Body of pancreas (tissue), 4 donors: ENCODE measurements around the gene INSYN2B. TPM values are rescaled to one million over a fixed set of nuclear protein-coding genes. Genes with fewer than 3 reads are reported as not detected.
"Not testable (repeated sequence)": the region's sequence is repeated elsewhere in the genome, so short reads cannot be mapped to it uniquely, and the experiment has no call there.

Experiments
- ATAC-seq: fragments of 150-250 bp; one replicate; pipeline ENCODE4 v1.9.1; 2016
- DNase-seq, 4 donors: peaks; one replicate each; pipeline ENCODE4 v3.0.0-alpha.2; 2019
- H3K27ac ChIP-seq, 4 donors: fragments of 200-600 bp; sonication (generic); 1 replicate in 3 of 4; 2 replicates in 1 of 4; pipeline versions ENCODE4 v1.5.1 to v1.6.1; 2016 to 2019; ENCODE audit warnings: mild to moderate bottlenecking in 1 of 4, mixed read lengths in 1 of 4, moderate library complexity in 1 of 4
- H3K27me3 ChIP-seq, 2 donors: fragments of 200-600 bp; sonication (generic); one replicate each; pipeline ENCODE4 v1.6.0; 2016; ENCODE audit warnings: mild to moderate bottlenecking in 1 of 2
- H3K36me3 ChIP-seq, 2 donors: fragments of 200-600 bp; sonication (generic); replicated peaks in 1 of 2; 2 replicates each; pipeline ENCODE4 v1.5.1; 2016; ENCODE audit warnings: low read depth in 2 of 2; ENCODE audit not compliant: insufficient read depth in 1 of 2
- H3K4me1 ChIP-seq: fragments of 200-600 bp; sonication (generic); one replicate; pipeline ENCODE4 v1.6.0; 2016
- H3K4me3 ChIP-seq, 2 donors: fragments of 200-600 bp; sonication (generic); 1 replicate in 1 of 2; 2 replicates in 1 of 2; pipeline ENCODE4 v1.5.1; 2016 to 2019
- H3K9me3 ChIP-seq, 3 donors: fragments of 200-600 bp; sonication (generic); 1 replicate in 2 of 3; 2 replicates in 1 of 3; pipeline ENCODE4 v1.5.1; 2016
- POLR2A ChIP-seq, 3 donors: fragments of 450-650 bp; IDR thresholded peaks; one replicate each; pipeline ENCODE4 v1.6.1; 2016; ENCODE audit warnings: antibody characterized with exemption in 3 of 3, mild to moderate bottlenecking in 2 of 3
- WGBS, 2 donors: methylation state at CpG; one replicate each; pipeline ENCODE4 v1.1.5; 2017; 5-methylcytosine and 5-hydroxymethylcytosine counted together
- intact Hi-C: fragments of 100-400 bp; cut with DNase I; formaldehyde crosslinking; loops from one replicate; pipeline ENCODE4 v1.15.1; 2023
- total RNA-seq, 2 donors: library from RNA; depleted of rRNA; stranded (reverse); fragments of >200 nt; gene quantifications; one replicate each; pipeline ENCODE4 v1.1.0, GENCODE V29; 2016
- TF ChIP-seq, protein P1 (sequence below), 7 experiments: fragments of 450-650 bp in 4 of 7; fragments of 200-600 bp in 3 of 7; sonication (generic) in 3 of 7; IDR thresholded peaks; one replicate each; pipeline ENCODE4 v1.5.1; 2016 to 2019; ENCODE audit warnings: antibody characterized with exemption in 7 of 7

INSYN2B gene
- total RNA-seq, 2 donors from 2014 or later = not detected

DNA sequence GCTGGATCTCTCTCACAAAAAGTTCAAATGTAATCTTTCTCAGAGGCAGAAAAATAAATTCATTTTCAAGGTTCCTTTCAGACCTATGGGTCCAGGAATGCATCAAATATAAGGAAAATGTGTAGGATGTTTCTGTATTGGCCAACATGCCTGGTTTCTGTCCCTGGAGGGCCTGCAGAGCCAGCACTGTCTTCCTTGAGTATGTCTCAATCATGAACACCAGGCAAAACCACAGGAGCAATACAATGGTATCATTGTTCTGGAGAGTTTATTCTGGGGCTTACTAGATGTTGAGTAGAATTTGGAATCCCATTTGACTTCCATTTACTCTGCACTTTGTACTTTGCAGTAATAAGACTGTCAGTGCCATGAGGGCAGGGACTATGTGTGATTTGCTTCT is 23.5 kb downstream of the INSYN2B start:
- no peak overlapping the region for H3K4me3 ChIP-seq
- no peak for DNase-seq
- intact Hi-C loops = no loop called here
- no peak overlapping the region for H3K27ac ChIP-seq
- no peak for ATAC-seq
- H3K9me3 ChIP-seq = no peaks in the 10 kb centered on the region
- no peaks in the 10 kb centered on the region for H3K27me3 ChIP-seq
- TF ChIP-seq, protein P1, sequence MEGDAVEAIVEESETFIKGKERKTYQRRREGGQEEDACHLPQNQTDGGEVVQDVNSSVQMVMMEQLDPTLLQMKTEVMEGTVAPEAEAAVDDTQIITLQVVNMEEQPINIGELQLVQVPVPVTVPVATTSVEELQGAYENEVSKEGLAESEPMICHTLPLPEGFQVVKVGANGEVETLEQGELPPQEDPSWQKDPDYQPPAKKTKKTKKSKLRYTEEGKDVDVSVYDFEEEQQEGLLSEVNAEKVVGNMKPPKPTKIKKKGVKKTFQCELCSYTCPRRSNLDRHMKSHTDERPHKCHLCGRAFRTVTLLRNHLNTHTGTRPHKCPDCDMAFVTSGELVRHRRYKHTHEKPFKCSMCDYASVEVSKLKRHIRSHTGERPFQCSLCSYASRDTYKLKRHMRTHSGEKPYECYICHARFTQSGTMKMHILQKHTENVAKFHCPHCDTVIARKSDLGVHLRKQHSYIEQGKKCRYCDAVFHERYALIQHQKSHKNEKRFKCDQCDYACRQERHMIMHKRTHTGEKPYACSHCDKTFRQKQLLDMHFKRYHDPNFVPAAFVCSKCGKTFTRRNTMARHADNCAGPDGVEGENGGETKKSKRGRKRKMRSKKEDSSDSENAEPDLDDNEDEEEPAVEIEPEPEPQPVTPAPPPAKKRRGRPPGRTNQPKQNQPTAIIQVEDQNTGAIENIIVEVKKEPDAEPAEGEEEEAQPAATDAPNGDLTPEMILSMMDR (IDR thresholded peaks at IDR 0.05) = no peak
- TF ChIP-seq POLR2A (IDR thresholded peaks at IDR 0.05) = no peak
- no peaks in the 10 kb centered on the region for H3K4me1 ChIP-seq
- no peaks in the 10 kb centered on the region for H3K36me3 ChIP-seq

DNA sequence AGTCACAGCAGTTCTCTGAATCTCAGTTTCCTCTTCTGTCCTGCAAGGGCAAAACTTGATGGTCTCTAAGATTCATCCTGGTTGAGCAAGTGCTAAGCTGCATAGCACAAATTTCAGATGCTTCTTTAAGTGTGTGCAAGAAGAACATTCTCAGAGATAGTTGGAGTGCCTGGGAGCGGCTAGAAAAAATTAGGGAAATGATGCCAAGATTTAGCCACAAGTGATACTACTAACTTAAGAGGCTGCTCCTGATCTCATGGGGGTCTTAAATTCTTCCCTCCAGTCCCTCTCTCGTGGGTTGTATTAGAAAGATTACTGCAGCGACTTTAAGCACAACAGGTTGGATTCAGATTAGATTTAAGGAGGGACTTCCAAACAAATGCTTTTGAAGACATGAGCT is 24.2 kb downstream of the INSYN2B start:
- no peaks in the 10 kb centered on the region for H3K9me3 ChIP-seq
- H3K4me1 ChIP-seq = no peaks in the 10 kb centered on the region
- WGBS, 2 donors = 64 to 67% methylated on average over 3 of the region's 3 CpGs
- TF ChIP-seq POLR2A (IDR thresholded peaks at IDR 0.05) = no peak
- TF ChIP-seq, protein P1 (IDR thresholded peaks at IDR 0.05) = no peak
- H3K36me3 ChIP-seq = no peaks in the 10 kb centered on the region
- no peak overlapping the region for H3K27ac ChIP-seq
- ATAC-seq (no peak), DNase-seq (no peak)
- no peaks in the 10 kb centered on the region for H3K27me3 ChIP-seq
- intact Hi-C loops = no loop called here
- H3K4me3 ChIP-seq = no peak overlapping the region

DNA sequence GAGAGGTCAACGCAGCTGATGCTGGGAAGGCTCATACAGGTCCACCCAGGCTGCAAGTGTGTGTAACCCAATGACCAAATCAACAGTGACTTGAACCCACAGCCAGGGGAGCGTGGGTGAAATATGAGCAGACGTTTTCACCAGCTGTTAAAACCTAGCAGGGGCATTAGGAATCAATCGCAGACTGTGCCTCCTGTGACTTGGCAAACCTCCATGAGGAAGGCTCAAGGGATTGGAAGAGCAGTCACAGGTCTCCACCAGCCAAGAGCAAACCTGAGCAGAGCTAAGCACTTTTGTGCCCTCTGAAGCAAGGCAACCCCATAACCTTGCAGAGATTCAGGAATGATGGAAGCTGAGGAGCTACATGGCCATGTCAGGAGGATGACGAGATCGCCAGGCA is 25.5 kb downstream of the INSYN2B start:
- no peaks in the 10 kb centered on the region for H3K9me3 ChIP-seq
- no peak overlapping the region for H3K4me3 ChIP-seq
- H3K27ac ChIP-seq = no peak overlapping the region
- TF ChIP-seq POLR2A (IDR thresholded peaks at IDR 0.05) = no peak
- TF ChIP-seq, protein P1 (IDR thresholded peaks at IDR 0.05) = no peak
- H3K36me3 ChIP-seq = no peaks in the 10 kb centered on the region
- no peaks in the 10 kb centered on the region for H3K4me1 ChIP-seq
- intact Hi-C loops = no loop called here
- WGBS, 2 donors = 56 to 66% methylated on average over 6 of the region's 6 CpGs
- ATAC-seq = no peak
- no peak for DNase-seq
- H3K27me3 ChIP-seq = no peaks in the 10 kb centered on the region

DNA sequence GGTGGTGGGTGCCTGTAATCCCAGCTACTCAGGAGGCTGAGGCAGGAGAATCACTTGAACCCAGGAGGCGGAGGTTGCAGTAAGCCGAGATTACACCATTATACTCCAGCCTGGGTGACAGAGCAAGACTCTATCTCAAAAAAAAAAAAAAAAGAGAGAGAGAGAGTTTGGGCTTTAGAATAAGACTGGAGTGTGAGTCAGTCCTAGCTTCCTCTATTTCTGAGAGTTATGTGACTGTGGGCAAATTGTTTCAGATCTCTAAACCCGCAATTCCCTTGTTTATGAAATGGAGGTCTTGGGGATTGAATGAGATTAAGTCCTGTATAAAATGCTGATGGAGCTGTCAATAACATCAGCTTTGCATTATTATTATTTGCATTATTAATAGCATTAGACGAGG is 27.1 kb downstream of the INSYN2B start:
- H3K4me3 ChIP-seq, H3K4me1 ChIP-seq, H3K27me3 ChIP-seq, H3K36me3 ChIP-seq, ATAC-seq, intact Hi-C loops, H3K9me3 ChIP-seq, DNase-seq, H3K27ac ChIP-seq: not testable (repeated sequence)
- 57 to 64% methylated on average over 4 of the region's 4 CpGs for WGBS, 2 donors

DNA sequence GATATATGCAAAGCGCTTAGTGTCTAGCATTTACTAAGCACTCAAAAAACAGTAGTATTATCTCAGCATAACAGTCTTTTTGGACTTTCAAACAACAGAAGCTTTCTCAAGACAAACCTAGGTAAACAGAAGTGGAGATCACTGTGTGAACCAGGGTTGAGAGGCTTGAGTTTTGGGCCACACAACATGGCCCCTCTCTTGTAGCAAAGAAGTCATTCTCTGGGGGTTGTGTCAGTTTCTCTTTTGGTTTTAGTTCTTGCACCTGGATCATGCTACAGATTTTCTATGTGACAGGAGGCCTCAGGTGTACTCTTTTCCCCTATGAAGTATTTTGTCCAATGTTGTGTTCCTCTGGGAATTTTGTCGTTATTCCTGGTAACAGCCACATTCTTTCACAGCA is 30.0 kb downstream of the INSYN2B start:
- TF ChIP-seq POLR2A (IDR thresholded peaks at IDR 0.05) = no peak
- TF ChIP-seq, protein P1 (IDR thresholded peaks at IDR 0.05) = no peak
- WGBS, 2 donors = 91 to 92% methylated on average over 2 of the region's 2 CpGs

More for the DNA sequence above, 30.0 kb downstream of the INSYN2B start:
- no peak for DNase-seq
- ATAC-seq = no peak
- H3K36me3 ChIP-seq = no peaks in the 10 kb centered on the region
- H3K27me3 ChIP-seq = no peaks in the 10 kb centered on the region
- no peak overlapping the region for H3K27ac ChIP-seq
- H3K9me3 ChIP-seq = no peaks in the 10 kb centered on the region
- no peaks in the 10 kb centered on the region for H3K4me1 ChIP-seq
- no peak overlapping the region for H3K4me3 ChIP-seq
- intact Hi-C loops = no loop called here
